MCF 10A (cell line): ENCODE data around the gene UBE2Q1. TPM values are rescaled to one million over a fixed set of nuclear protein-coding genes. Genes with fewer than 3 reads are reported as not detected.

Experiments
- BruUV-seq: library from RNA; stranded (reverse); fragments of 400-500 nt; replicated peaks from 2 replicates; lab custom pipeline; 2021; lab: Mats Ljungman, UMichigan
- CTCF ChIA-PET: fragments of 300-600 bp; sonication (Branson Sonifier 250); formaldehyde crosslinking; extraction: SDS; loops from one replicate; lab custom pipeline; 2021; ENCODE audit warnings: antibody characterized with exemption, inconsistent platforms; lab: Yijun Ruan, JAX
- POLR2A ChIA-PET: fragments of 300-600, 350-650 bp; sonication (Branson Sonifier 250); formaldehyde crosslinking; extraction: SDS; loops from one replicate; lab custom pipeline; 2020; ENCODE audit warnings: antibody characterized with exemption, inconsistent platforms; lab: Yijun Ruan, JAX
- DNase-seq: peaks from one replicate; pipeline ENCODE4 v3.0.0-alpha.2; 2018; ENCODE audit not compliant: unreplicated experiment
- H3K27ac Mint-ChIP-seq: one replicate; pipeline ENCODE4 v1.8.0; 2022; ENCODE audit warnings: mild to moderate bottlenecking, low read depth, mixed read lengths; ENCODE audit not compliant: unreplicated experiment
- H3K27me3 Mint-ChIP-seq: one replicate; pipeline ENCODE4 v1.8.0; 2022; ENCODE audit warnings: mixed read lengths; ENCODE audit not compliant: insufficient read depth, unreplicated experiment
- H3K36me3 Mint-ChIP-seq: one replicate; pipeline ENCODE4 v1.8.0; 2022; ENCODE audit warnings: mild to moderate bottlenecking, moderate library complexity, mixed read lengths; ENCODE audit not compliant: insufficient read depth, unreplicated experiment
- H3K4me1 Mint-ChIP-seq: one replicate; pipeline ENCODE4 v1.8.0; 2022; ENCODE audit warnings: mixed read lengths; ENCODE audit not compliant: insufficient read depth, unreplicated experiment
- H3K4me3 Mint-ChIP-seq: one replicate; pipeline ENCODE4 v1.8.0; 2022; ENCODE audit warnings: mild to moderate bottlenecking, moderate library complexity, mixed read lengths; ENCODE audit not compliant: unreplicated experiment
- H3K9me3 Mint-ChIP-seq: one replicate; pipeline ENCODE4 v1.8.0; 2022; ENCODE audit warnings: mixed read lengths; ENCODE audit not compliant: unreplicated experiment
- intact Hi-C: fragments of 100-400 bp; cut with micrococcal nuclease; formaldehyde crosslinking; loops from 2 replicates; pipeline ENCODE4 v1.14.1; 2022
- total RNA-seq: library from RNA; stranded (reverse); gene quantifications from 2 replicates; pipeline ENCODE4 v1.2.3, GENCODE V29; 2022
- TF ChIP-seq, protein P1 (sequence below): fragments of 200-600 bp; IDR thresholded peaks from one replicate; pipeline ENCODE4 v1.8.0; 2022; ENCODE audit warnings: antibody characterized with exemption, mild to moderate bottlenecking; ENCODE audit not compliant: unreplicated experiment

Gene UBE2Q1
- total RNA-seq, 1 experiment from 2014 or later: 111 TPM

DNA sequence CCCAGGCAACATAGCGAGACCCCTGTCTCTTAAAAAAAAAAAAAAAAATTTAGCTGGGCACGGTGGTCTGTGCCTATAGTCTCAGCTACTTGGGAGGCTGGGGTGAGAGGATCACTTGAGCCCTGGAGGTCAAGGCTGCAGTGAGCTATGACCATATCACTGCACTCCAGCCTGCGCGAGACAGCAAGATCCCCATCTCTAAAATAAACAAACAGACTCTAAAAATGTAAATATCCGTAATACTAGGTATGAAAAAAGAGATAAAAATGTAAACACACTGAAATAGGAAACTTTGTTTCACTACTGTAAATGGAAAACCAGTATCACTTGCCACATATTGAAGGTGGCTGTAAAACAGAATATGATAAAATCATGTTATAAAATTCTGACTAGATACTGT, 32.3 kb upstream of the UBE2Q1 start:
- no peaks in the 10 kb centered on the region for H3K9me3 Mint-ChIP-seq
- POLR2A ChIA-PET: interaction anchor here (2.0 kb wide), 1 partner anchor 19 kb away, joined by 4 read pairs; no protein-coding TSS in a partner anchor
- TF ChIP-seq, protein P1, sequence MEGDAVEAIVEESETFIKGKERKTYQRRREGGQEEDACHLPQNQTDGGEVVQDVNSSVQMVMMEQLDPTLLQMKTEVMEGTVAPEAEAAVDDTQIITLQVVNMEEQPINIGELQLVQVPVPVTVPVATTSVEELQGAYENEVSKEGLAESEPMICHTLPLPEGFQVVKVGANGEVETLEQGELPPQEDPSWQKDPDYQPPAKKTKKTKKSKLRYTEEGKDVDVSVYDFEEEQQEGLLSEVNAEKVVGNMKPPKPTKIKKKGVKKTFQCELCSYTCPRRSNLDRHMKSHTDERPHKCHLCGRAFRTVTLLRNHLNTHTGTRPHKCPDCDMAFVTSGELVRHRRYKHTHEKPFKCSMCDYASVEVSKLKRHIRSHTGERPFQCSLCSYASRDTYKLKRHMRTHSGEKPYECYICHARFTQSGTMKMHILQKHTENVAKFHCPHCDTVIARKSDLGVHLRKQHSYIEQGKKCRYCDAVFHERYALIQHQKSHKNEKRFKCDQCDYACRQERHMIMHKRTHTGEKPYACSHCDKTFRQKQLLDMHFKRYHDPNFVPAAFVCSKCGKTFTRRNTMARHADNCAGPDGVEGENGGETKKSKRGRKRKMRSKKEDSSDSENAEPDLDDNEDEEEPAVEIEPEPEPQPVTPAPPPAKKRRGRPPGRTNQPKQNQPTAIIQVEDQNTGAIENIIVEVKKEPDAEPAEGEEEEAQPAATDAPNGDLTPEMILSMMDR: no peak
- H3K36me3 Mint-ChIP-seq: peaks cover 88% of the 10 kb centered on the region
- no peak overlapping the region for H3K27ac Mint-ChIP-seq
- no TSS peak for BruUV-seq
- CTCF ChIA-PET: interaction anchor here (0.6 to 3.0 kb wide), 6 partner anchors 9 to 547 kb away, joined by 3 to 12 read pairs (median 5); no protein-coding TSS in a partner anchor
- H3K27me3 Mint-ChIP-seq: no peaks in the 10 kb centered on the region
- intact Hi-C loops: no loop called here
- no peaks in the 10 kb centered on the region for H3K4me1 Mint-ChIP-seq
- no peak for DNase-seq
- H3K4me3 Mint-ChIP-seq: no peak overlapping the region

DNA sequence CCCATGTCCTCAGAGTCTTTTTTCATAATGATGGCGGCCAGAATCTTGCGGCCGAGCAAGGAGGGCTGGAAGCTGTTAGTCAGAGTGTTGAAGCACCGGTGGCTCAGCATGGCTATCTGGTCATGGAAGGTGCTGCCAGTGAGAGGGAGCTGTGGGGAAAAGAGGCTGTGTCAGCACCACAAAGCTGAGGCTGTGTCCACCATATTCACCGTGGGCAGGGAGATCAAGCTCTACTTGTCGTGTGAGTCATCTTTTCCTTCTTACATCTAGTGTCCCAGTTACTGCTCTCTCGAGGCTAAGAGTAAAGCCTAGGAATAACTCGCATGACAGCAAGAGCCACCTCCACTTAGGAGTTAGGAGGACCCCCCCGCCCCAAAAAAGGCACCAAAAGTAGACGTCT, 31.3 kb upstream of the UBE2Q1 start:
- no peaks in the 10 kb centered on the region for H3K27me3 Mint-ChIP-seq
- POLR2A ChIA-PET: interaction anchor here (0.6 to 1.4 kb wide), 2 partner anchors 8 to 15 kb away, joined by 3 read pairs; no protein-coding TSS in a partner anchor
- no peaks in the 10 kb centered on the region for H3K4me1 Mint-ChIP-seq
- intact Hi-C loops: no loop called here
- TF ChIP-seq, protein P1: no peak
- H3K27ac Mint-ChIP-seq: no peak overlapping the region
- no peak for DNase-seq
- CTCF ChIA-PET: interaction anchor here (0.5 to 3.0 kb wide), 5 partner anchors 9 to 502 kb away, joined by 3 to 12 read pairs (median 4); no protein-coding TSS in a partner anchor
- H3K9me3 Mint-ChIP-seq: no peaks in the 10 kb centered on the region
- peaks cover 92% of the 10 kb centered on the region for H3K36me3 Mint-ChIP-seq
- no TSS peak for BruUV-seq
- H3K4me3 Mint-ChIP-seq: no peak overlapping the region

DNA sequence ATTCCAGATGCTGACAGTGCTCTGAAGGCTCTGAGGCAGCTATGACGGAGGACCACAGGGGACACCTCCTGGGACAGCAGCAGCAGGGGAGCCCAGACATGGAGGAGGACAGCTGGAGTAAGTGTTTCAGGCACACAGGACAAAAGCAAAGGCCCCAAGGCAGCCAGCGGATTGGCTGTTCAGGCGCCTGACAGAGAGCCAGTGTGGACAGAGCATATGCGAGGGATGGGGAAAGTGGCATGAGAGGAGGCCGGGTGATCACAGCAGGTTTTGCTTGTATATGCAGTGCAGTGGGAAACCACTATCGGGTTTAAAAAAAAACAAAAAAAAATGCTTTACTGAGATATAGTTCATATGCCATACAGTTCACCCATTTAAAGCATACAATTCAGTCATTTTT, 28.2 kb upstream of the UBE2Q1 start:
- BruUV-seq: no TSS peak
- H3K4me1 Mint-ChIP-seq: no peaks in the 10 kb centered on the region
- TF ChIP-seq, protein P1: no peak
- no peaks in the 10 kb centered on the region for H3K27me3 Mint-ChIP-seq
- intact Hi-C loops: no loop called here
- ChIA-PET POLR2A (interaction anchor here (0.6 kb wide), 1 partner anchor 9 kb away, joined by 3 read pairs; no protein-coding TSS in a partner anchor), CTCF (interaction anchor here (0.6 to 0.7 kb wide), 2 partner anchors 66 to 863 kb away, joined by 3 to 5 read pairs; no protein-coding TSS in a partner anchor)
- no peak overlapping the region for H3K4me3 Mint-ChIP-seq
- no peaks in the 10 kb centered on the region for H3K9me3 Mint-ChIP-seq
- H3K36me3 Mint-ChIP-seq: peaks cover 95% of the 10 kb centered on the region
- H3K27ac Mint-ChIP-seq: no peak overlapping the region
- no peak for DNase-seq

DNA sequence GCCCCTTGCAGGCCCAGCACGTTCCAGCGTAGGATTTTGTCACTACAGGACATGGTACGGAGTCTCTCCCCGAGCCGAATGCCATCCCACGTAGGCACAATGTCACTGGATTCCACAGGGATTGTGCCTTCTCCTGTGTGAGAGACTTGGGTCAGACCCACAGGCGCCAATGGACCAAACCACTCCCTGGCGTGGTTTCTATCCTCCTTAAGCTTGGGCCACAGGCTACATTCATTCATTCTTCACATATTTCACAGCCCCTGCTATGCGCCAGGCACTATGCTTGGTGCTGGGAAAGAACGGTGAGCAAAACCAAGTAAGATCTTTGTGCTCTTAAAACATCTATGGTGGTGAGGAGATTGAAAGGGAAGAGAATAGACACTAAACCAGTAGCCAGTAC, 27.8 kb upstream of the UBE2Q1 start:
- CTCF ChIA-PET: interaction anchor here (0.6 to 0.7 kb wide), 2 partner anchors 13 to 65 kb away, joined by 4 to 5 read pairs; no protein-coding TSS in a partner anchor
- H3K4me1 Mint-ChIP-seq: no peaks in the 10 kb centered on the region
- TF ChIP-seq, protein P1: no peak
- no peaks in the 10 kb centered on the region for H3K9me3 Mint-ChIP-seq
- no peaks in the 10 kb centered on the region for H3K27me3 Mint-ChIP-seq
- no peak for DNase-seq
- H3K4me3 Mint-ChIP-seq: no peak overlapping the region
- intact Hi-C loops: no loop called here
- POLR2A ChIA-PET: no interaction called here
- H3K27ac Mint-ChIP-seq: no peak overlapping the region
- peaks cover 99% of the 10 kb centered on the region for H3K36me3 Mint-ChIP-seq
- BruUV-seq: no TSS peak
